HG03442 (cell line): ENCODE results near the gene PPP6R1.

ENCODE experiments used
- ATAC-seq: cut with Tn5 transposase; IDR thresholded peaks from one replicate; pipeline ENCODE4 v1.9.1; 2021; ENCODE audit warnings: mild to moderate bottlenecking, moderate library complexity; ENCODE audit not compliant: unreplicated experiment

Gene PPP6R1

DNA sequence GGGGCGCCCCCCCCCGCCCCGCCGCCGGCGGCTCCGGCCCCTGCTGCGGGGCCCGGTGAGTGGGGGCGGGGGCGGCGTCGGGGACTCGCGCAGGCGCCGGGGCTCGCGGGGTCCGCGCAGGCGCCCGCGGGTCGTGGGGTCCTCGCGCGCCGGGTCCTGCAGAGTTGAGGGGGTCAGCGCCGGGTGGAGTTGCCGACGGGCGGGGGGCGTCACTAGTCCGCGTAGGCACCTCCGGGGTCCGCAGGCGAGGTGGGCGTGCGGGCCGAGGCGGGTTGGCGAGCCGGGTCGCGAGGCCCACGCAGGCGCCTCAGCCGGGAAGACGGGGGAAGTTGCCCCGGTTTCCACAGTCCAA lies 365 bp downstream of the PPP6R1 start:
- ATAC-seq, result peak; percentile 7

DNA sequence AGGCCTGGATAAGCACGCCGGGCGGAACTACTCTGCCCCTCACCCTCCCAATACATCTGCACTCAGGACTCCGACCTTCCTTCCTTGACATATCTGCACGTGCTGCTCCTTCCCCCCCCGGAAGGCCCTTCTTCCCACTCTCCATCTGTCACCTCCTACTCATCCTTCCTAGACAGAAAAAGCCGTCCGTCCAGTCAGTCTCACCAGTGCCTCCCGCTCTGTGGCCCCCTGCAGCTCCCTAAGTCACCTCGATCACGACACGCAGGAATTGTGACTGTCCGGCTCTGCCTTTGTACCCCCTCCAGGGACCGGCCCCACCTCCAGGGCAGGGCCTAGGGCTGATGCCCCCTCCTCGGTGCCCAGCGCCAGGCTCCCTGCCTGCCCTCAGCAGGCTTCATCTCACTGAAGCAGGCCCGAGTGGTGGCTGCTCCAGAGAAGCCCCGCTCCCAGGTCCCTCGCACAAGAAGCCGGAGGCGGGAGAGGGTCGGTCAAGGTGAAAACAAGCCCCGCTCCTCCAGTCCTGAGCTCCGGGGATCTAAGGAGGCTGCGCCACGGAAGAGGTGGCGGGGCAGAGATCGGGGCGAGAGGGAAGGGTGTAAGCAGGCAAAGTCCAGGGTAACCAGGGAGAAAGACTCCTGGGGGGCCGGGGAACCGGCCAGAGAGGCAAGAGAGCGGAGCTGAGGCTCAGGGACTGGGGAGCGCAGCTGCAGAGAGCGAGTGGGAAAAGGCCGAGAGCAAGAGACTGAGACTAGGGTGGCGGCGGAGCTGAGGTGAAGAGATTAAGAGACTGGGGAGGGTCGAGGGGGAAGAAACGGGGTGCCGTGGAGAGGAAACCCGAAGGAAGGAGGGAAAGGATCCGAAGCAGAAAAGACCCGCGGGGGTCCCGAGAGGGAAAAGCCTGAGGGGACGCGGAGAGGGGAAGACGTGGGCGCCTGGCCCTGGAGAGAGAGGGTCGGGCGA lies 1.1 kb downstream of the PPP6R1 start:
- no peak for ATAC-seq

DNA sequence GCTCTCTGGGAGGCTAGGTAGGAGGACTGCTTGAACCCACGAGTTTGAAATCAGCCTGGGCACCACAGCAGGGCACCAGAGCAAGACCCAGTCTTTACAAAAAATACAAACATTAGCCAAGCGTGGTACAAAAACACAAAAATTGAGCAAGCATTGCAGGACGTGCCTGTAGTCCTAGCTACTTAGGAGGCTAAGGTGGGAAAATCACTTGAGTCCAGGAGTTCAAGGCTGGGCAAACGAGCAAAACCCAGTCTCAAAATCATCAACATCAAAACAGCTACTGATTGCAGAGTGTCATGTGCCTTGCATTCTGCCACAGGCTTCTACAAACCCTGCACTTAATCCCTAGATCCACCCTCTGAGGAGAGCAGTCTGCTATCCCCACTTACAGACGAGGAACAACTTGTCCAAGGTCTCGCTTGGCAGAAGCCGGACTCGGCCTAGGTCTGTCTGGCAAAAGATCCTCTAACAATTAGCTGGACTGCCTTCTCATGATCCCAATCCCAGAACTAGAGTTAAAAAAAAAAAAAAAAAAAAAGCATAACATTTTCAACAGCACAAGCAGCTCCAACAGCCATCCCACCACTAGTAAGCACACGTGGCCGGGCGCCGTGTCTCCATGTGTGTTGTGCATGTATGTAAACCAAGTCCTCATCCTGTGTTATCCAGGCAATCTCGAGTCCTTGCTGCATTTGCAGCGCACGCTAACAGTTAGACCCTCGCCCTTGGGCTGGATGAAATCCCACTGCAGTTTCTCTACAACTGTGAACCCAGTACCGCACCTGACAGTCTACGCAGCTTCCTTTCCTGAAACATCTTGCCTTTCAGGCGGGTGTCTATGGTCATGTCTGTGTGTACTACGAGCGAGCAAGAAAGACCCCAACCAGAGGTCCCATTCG lies 2.0 kb downstream of the PPP6R1 start:
- no peak for ATAC-seq

DNA sequence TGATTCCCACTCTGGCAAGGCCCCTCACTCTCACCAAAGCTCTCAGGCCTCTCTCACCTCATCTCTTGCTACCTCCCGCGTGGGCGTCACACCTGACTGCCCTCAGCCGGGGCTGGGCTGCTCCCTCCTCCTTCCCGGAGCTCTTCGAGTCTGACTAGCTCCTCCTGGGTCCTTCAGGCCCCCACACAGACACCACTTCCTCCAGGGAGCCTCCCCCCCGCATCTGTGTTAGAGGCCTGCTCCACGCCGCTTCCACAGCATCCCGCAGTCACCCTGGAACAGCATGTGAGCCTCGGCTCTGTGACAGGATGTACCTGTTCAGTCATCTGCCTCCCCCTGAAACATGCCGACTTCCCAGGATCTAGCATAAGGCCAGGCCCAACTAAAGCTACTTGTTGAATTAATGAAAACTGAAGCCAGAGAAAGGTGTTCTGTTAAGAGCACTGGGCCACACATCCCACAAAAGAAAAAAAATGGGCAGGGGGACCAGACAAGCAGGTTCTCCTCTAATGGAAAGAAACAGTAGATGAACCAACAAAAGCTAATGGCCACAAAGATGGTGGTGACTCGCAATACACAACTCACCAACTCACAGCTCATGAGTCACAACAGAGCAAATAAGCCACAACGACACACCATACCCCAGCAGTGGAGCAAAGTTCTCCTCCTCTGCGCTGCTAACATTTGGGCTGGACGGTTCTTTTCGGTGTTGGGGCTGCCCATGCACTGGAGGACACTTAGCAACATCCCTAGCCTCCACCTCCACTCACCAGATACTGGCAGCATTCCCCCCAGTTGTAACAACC lies 3.0 kb downstream of the PPP6R1 start:
- ATAC-seq, result no peak

DNA sequence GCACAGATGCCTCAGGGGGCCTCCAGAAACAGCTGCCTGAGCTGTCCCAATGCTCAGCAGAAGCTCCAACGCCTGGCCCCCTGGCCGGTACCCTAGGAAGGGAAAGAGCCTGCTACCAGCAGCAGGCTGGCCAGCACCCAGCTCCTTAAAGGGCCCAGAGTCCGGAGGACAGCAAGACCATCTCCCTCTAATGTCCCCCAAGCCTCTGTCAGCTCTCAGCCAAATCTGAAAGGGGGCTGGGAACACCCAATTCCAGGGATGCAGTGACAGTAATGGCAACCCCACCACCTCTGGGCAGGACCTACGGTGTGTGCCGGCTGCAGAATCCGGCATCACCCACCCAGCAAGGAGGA lies 4.2 kb downstream of the PPP6R1 start:
- no peak for ATAC-seq

DNA sequence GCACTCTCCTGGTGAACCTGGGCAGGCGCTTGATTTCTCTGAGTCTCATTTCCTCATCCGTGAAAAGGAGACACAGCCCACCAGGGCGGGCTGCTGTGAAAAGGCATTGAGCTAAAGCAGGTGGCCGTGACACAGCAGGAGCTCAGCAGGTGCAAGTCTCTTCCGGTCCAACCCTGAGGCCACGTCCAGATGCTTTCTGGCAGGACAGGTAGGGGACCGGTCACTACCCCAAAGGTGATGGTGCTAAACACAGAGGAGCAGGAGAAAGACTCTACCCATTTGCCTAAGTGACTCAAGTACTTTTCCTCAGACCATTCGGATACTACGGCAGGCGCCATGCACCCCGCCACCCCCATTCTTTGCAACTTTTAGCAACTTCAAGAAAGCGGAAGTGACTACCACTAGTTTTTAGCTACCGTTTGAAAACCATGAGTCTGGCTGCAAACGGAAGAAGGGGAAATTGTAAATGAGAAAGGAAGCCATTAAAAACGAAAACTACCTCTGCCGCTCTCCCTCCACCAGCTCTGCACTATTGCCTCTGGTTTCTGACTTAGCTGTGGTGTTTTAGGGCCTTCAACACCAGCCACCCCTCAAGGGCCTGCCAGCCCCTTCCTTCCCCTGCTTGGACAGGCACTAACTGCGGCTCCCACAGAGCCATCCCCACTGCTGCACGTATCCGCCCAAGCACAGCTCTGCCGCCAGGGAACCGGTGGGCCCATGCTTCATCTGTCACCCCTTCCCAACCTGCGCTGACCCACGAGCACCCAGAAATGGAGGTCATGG lies 4.8 kb downstream of the PPP6R1 start:
- ATAC-seq, result no peak

DNA sequence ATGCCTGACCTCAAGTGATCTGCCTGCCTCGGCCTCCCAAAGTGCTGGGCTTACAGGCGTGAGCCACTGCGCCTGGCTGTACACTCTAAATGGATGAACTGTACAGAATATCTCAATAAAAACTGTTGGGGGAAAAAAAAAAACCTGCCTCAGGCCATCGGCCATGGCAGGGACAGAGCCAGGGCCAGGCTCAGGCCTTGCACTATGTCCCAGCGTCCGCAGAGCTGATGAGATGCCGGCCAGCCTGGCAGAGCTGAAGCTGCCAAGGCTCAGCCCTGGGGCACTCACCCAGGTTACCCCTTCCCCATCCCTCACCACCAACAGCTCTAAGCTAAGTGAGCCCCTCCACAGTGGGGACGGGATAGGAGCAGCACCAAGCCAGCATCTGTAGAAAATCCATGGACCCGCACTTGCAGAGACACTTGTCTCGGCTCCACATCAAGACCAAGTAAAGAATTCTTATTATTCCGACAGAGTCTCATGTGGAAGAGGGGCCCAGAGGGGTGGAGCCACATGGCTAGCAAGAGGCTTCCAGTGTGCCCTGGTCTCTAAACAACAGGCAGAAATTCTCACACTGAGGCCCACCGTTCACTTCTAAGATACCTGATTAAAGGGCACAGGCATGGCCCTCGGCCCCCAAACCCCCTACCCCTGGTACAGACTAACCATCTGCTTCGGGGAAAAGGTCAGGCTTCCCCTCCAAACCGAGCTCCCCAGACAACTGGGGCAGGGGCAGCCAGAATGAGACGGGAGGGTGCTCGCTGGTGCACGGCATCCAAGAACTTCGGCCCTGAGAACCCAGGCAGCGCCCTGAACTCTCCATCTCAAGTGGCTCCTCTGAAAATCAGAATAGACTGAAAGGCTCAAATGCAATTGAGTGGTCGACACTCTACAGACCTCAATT lies 5.8 kb downstream of the PPP6R1 start:
- ATAC-seq, result no peak

DNA sequence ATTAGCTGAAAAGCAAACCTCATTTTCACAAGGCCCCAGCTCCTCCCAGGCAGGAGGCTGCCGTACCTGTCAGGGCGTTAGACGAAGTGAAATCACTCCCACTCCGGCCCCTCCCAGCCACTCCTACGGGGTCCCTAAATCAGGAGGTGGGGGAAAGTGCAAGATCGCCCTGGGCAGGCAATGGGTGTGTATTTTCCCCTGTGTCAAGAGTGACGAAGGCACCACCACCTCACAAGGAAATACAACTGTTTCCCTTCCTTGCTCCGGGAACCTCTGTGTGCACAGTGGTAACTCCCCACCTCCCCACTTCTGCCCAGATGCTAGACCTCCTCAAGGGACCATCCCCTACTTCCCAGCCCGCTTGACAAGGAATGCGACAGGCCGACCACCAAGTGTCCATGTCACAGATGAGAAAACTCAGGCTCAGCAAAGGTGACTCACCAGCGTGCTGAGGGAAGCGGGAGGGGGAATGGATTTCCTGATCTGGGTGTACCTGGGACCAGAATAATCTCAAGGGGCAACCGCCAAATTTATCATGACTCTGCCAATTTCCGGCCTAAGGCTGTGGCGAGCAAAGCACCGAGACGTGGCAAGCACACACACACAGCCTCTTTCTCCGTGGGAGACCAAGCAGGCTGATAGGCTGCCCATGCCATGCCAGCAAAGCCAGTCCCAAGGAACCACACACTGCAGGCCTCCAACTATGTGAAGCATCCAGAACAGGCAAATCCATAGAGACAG lies 7.3 kb downstream of the PPP6R1 start:
- no peak for ATAC-seq

DNA sequence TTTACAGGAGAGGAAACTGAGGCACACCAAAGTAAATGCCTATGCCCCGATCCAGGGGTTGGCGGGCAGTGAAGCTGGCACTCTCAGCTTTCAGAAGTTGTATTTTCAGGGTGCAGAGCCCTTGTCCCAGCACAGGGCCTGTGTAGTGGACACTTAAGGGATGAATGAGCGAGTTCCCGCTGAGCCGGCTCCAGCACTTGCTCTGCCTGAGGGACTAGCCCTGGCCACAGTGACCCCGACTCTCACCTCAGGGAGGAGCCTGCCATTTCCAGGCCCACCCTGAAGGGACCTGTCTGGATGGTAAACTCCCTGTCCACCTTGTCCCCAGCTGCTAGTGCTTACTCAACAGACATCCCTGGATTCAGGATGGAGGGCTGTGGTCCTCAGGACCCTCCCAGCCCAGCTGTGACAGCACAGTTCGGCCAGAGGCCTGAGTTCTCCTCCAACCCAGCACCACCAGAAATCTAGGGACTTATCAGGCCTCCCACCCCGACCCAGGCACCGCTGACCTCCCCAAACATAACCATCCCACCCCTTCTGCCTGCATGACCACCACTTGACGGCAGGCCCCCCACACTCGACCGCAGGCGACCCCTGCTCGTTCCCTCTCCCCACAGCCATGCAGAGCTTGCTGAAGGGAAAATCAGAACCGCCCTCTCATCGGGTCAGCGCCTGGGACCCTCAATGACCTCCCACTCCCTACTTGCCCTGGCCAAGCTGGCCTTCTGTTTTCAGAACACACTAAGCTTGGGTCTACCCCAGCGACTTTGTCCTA lies 8.4 kb downstream of the PPP6R1 start:
- ATAC-seq, result no peak

DNA sequence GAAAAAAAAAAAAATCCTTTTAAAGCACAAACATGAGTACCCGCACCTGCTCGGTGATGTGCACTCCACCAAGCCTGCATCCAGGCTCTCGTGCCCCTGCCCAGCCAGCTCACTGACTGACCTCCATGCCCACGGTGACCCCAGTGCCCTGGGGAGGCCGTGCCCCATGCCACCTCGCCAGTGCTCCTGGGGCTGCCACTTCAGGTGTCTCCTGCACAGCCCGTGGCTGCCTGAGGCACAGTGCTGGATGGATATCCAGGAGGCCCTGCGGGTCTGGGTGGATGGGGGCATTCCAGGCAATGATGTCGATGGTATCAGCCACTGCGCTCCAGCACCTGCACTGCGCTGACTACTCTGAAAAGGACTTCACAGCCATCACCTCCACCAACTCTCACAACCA lies 9.0 kb downstream of the PPP6R1 start:
- no peak for ATAC-seq

DNA sequence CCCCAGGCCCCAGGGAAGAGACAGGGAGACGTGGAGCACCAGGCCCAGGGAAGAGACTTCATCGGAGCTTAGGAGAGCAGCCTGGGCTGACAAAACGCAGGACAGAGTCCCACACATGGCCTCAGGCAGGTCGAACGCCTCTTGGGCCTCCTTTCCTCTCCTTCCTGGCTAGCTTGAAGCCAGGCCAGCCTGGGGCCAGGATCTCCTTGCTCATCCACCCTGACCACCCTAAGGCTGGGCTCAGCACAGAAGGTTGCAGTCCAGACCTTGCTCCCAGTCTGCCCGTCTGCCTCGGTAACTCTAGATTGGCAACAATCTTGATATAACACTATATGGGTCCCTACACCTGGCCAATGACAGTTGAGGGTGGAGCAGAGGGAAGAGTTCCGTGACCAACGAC lies 10.1 kb downstream of the PPP6R1 start:
- ATAC-seq, result no peak

DNA sequence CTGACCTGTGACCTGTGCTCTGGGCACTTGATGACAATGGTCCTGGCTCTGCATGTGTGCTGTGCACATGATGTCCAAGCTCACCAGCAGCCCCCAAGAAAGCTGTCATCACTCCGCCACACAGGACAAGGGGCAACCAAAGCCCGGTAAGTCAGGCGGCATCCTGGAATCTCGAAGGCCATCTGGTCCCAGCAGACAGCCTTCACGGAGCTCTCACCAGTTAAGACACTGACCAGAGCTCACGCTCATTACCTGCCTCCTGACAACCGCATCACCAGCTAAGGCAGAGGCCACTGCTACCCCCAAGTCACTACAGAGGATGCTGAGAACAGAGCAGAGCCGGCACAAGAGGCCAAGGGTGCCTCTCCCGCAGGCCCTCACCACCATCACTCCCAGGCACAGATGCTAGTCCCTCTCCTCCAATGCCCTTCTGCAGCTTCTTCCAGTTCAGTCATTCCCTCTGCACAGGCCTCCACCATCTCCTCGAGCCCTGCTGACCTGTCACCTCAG lies 10.6 kb downstream of the PPP6R1 start:
- ATAC-seq, result no peak

DNA sequence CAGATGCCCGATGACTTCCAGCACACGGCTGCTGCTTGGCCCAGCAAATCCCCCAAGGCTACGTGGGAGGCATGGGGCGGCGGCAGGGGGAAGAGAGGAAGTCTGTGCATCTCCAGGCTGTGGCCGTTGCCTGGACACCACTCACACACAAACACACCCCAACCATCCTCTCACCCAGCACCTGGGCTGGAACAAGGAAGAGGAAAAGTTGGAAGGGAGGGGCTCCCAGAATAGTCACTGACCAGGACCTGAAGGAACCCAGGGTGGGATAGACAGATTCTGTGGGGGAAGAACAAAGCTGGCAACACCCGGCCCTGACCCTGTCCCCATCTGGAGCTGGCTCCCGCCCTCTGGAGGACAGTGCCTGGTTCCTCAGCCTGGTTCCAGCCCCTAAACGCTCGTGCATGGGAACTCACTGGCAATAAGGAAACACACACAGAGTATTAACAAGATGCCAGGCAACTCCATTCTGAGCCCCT lies 11.2 kb downstream of the PPP6R1 start:
- no peak for ATAC-seq

DNA sequence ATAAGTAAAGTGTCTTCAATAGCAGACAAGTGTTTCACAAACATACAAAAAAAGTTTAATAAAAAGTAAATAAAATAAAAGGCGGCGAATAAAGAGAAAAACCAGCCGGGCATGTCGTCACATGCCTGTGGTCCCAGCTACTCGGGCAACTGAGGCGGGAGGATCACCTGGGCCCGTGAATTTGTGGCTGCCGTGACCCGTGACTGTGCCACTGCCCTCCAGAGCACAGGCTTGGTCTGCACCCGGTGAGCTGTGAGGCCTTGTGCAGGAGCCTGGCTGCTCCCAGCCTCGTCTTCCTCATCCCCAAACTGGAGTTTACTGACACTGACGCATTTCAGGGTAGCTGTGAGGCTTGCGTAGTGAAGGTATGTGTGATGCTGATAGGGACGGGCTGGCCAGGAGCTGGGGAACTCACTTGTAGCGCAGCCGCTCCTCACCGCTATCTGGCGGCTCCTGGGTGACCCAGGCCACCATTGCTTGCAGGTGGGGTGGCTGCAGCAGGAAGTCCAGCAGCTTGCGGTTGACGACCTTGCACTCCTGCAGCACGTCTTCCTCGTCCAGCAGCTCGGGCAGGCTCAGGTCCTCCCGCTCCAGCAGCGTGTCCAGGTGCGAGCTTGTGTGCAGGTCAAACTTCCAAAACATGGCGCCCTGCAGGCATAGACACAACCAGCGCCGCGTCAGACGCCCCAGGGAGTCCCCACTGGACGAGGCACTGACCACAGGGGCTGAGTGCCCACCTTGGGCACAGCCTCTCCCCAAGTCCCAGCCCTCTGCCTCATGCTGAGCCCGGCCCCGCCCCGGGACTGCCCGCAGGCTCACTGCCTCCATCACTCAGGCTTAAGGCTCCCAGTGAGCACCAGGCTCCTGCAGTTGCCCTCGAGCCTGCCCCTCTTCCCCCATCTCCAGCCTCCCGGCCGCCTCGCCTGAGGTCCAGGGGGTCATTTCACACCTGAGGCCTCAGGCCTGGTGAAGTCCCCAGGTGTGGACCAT lies 12.1 kb downstream of the PPP6R1 start:
- ATAC-seq, result no peak

DNA sequence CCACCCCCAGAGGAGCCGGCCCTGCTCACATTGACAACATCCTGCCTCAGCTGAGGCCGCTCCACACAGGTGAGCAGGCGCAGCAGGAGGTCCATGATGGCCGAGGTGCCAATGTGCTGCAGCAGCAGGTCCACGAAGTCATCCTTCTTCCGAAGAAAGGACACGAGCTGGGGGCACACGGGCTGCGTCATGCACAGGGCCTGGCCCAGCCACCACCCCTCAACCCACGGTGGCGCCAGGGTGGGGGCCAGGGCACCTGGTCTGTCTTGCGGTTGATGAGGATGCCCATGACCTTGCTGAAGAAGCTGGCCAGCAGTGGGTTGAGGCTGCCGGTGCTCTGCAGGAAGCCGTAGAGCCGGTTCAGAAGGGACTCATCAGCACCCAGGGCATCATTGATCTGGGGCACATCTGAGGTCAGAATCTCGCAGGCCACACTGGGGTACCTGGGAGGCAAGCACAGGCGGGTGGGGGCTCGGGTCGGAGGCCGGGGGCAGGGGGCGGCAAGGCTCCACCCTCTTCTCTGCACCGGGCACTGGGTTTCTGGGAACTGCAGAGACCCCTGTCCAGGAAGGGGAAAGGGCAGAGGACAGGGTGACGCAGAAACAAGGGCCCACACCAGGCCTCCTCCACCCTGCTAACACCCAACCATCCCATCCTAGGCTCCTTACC lies 13.4 kb downstream of the PPP6R1 start:
- ATAC-seq, result no peak
